Stomach (tissue), 9 donors: ENCODE measurements around the gene LANCL1. TPM values are rescaled to one million over a fixed set of nuclear protein-coding genes. Genes with fewer than 3 reads are reported as not detected.
A peak's percentile ranks its signal among the peaks of the same experiment; 100 is the strongest.

Experiments
- DNase-seq, 2 donors: peaks; one replicate each; pipeline versions ENCODE4 v3.0.0 to v3.0.0-alpha.2; 2013 to 2019
- H3K27ac ChIP-seq, 5 donors: fragments of 200-600 bp in 4 of 5; sonication (generic) in 4 of 5; one replicate each; pipeline ENCODE4 v1.5.1; 2013 to 2019; ENCODE audit warnings: mild to moderate bottlenecking in 1 of 5, moderate library complexity in 1 of 5
- H3K27me3 ChIP-seq, 3 donors: fragments of 200-600 bp; sonication (generic); one replicate each; pipeline ENCODE4 v1.5.1; 2017 to 2019; ENCODE audit warnings: mixed run types in 1 of 3
- H3K36me3 ChIP-seq, 4 donors: fragments of 200-600 bp; sonication (generic); 1 replicate in 3 of 4; 2 replicates in 1 of 4; pipeline ENCODE4 v1.5.1; 2016 to 2019
- H3K4me1 ChIP-seq, 4 donors: fragments of 200-600 bp; sonication (generic); one replicate each; pipeline ENCODE4 v1.5.1; 2016 to 2019
- H3K4me3 ChIP-seq, 4 donors: fragments of 200-600 bp; sonication (generic) in 3 of 4; one replicate each; pipeline ENCODE4 v1.5.1; 2016 to 2019; ENCODE audit warnings: mild to moderate bottlenecking in 1 of 4
- H3K9me3 ChIP-seq, 4 donors: fragments of 200-600 bp; sonication (generic); one replicate each; pipeline ENCODE4 v1.5.1; 2016 to 2019
- CTCF ChIP-seq, 7 experiments: fragments of 450-650 bp in 4 of 7; fragments of 200-600 bp in 3 of 7; sonication (generic) in 3 of 7; IDR thresholded peaks; one replicate each; pipeline ENCODE4 v1.5.1; 2016 to 2019; ENCODE audit warnings: antibody characterized with exemption in 7 of 7, control low read depth in 2 of 7, mild to moderate bottlenecking in 1 of 7
- EP300 ChIP-seq: sonication (generic); formaldehyde crosslinking; IDR thresholded peaks from one replicate; pipeline ENCODE4 v1.6.1; 2017; ENCODE audit warnings: antibody characterized with exemption
- POLR2A ChIP-seq, 4 donors: fragments of 450-650 bp; IDR thresholded peaks; one replicate each; pipeline ENCODE4 v1.6.1; 2016; ENCODE audit warnings: antibody characterized with exemption in 4 of 4, control low read depth in 2 of 4, mild to moderate bottlenecking in 1 of 4, moderate library complexity in 1 of 4
- POLR2AphosphoS5 ChIP-seq, 3 donors: sonication (generic); formaldehyde crosslinking; IDR thresholded peaks; one replicate each; pipeline ENCODE4 v1.6.1; 2016; ENCODE audit warnings: antibody characterized with exemption in 3 of 3
- WGBS, 5 donors: extraction: QIAGEN DNeasy Blood & Tissue Kit in 3 of 5; methylation state at CpG; one replicate each; pipeline versions ENCODE4 v1.1.5 to v1.1.7; 2013 to 2018; 5-methylcytosine and 5-hydroxymethylcytosine counted together
- intact Hi-C: fragments of 100-400 bp; cut with DNase I; formaldehyde crosslinking; loops from one replicate; pipeline ENCODE4 v1.15.1; 2023; ENCODE audit warnings: low total_unique reads
- polyA plus RNA-seq, 3 donors: library from polyadenylated mRNA; stranded (reverse); fragments of 200-250 nt; gene quantifications; one replicate each; pipeline ENCODE4 v1.2.3, GENCODE V29; 2013
- total RNA-seq, 5 donors: library from RNA; depleted of rRNA; stranded (reverse); fragments of >200 nt; gene quantifications; one replicate each; pipeline versions ENCODE4 v1.1.0 to v1.2.3, GENCODE V29; 2014 to 2016
- donor health status: healthy with polysubstance abuse.
- donor health status: Bipolar disorder and iron deficiency.
- donor health status: healthy.

LANCL1 gene
- total and polyA plus RNA-seq, 8 donors = 0.87 to 49.6 (median 19.8) TPM

- WGBS, 5 donors = 75 to 84% (median 82%) methylated on average over 1 of the region's 1 CpG
- Histone ChIP-seq H3K4me3 (no peak overlapping the region), H3K9me3 (no peaks in the 10 kb centered on the region), H3K27me3 (no peaks in the 10 kb centered on the region), H3K36me3 (no peaks in the 10 kb centered on the region), H3K27ac (no peak overlapping the region), H3K4me1 (no peaks in the 10 kb centered on the region)
- no peak for DNase-seq
- TF ChIP-seq EP300 = no peak
- no peak for TF ChIP-seq CTCF (IDR thresholded peaks at IDR 0.05)
- no peak for TF ChIP-seq POLR2AphosphoS5 (IDR thresholded peaks at IDR 0.05)
- TF ChIP-seq POLR2A (IDR thresholded peaks at IDR 0.05) = no peak
- intact Hi-C loops = no loop called here
Observed at GRCh38 chr2:210410542-210410941, 66.0 kb downstream of the LANCL1 start.

- TF ChIP-seq EP300 (no peak), CTCF (IDR thresholded peaks at IDR 0.05) (peak in 4 of 7 experiments; percentile 13 to 41 (median 30))
- DNase-seq = peak in 1 of 2 donors; percentile 30
- 39 to 58% (median 42%) methylated on average over 3 of the region's 3 CpGs for WGBS, 5 donors
Observed at GRCh38 chr2:210399440-210400041, 77.0 kb downstream of the LANCL1 start.

GRCh38 chr2:210392469-210392881, 84.1 kb downstream of the LANCL1 start:
- intact Hi-C loops = loop anchor here (10.0 kb wide), 1 partner anchor 148 kb away; no protein-coding TSS in a partner anchor
- TF ChIP-seq POLR2A (IDR thresholded peaks at IDR 0.05) (no peak), POLR2AphosphoS5 (IDR thresholded peaks at IDR 0.05) (no peak), CTCF (IDR thresholded peaks at IDR 0.05) (no peak), EP300 (no peak)
- peak in 1 of 2 donors; percentile 6 for DNase-seq
- Histone ChIP-seq H3K4me1 (no peaks in the 10 kb centered on the region), H3K27me3 (no peaks in the 10 kb centered on the region), H3K27ac (no peak overlapping the region), H3K4me3 (no peak overlapping the region), H3K9me3 (no peaks in the 10 kb centered on the region), H3K36me3 (no peaks in the 10 kb centered on the region)
- 68 to 84% (median 77%) methylated on average over 4 of the region's 4 CpGs for WGBS, 5 donors

More at GRCh38 chr2:210399440-210400041, 77.0 kb downstream of the LANCL1 start:
- no peak overlapping the region for H3K4me3 ChIP-seq
- H3K4me1 ChIP-seq = no peaks in the 10 kb centered on the region
- intact Hi-C loops = loop anchor here (10.0 kb wide), 1 partner anchor 155 kb away; no protein-coding TSS in a partner anchor
- H3K27ac ChIP-seq = no peak overlapping the region
- H3K9me3 ChIP-seq = no peaks in the 10 kb centered on the region
- H3K27me3 ChIP-seq = no peaks in the 10 kb centered on the region
- no peaks in the 10 kb centered on the region for H3K36me3 ChIP-seq

GRCh38 chr2:210389856-210390255, 86.7 kb downstream of the LANCL1 start:
- intact Hi-C loops = loop anchor here (10.0 kb wide), 1 partner anchor 145 kb away; no protein-coding TSS in a partner anchor
- no peaks in the 10 kb centered on the region for H3K27me3 ChIP-seq
- H3K27ac ChIP-seq = no peak overlapping the region
- DNase-seq = no peak
- H3K36me3 ChIP-seq = no peaks in the 10 kb centered on the region
- no peaks in the 10 kb centered on the region for H3K4me1 ChIP-seq
- no peak for TF ChIP-seq CTCF (IDR thresholded peaks at IDR 0.05)
- no peak for TF ChIP-seq EP300
- no peak for TF ChIP-seq POLR2A (IDR thresholded peaks at IDR 0.05)
- TF ChIP-seq POLR2AphosphoS5 (IDR thresholded peaks at IDR 0.05) = no peak
- H3K9me3 ChIP-seq = no peaks in the 10 kb centered on the region
- no peak overlapping the region for H3K4me3 ChIP-seq
- 34 to 64% (median 43%) methylated on average over 3 of the region's 3 CpGs for WGBS, 5 donors
